ENCODE measurements around the gene IGBP1.

GRCh38 chrX:70139736-70140135, 6.5 kb downstream of the IGBP1 start:
- TF ChIP-seq POLR2AphosphoS5 (IDR thresholded peaks at IDR 0.05; ENCODE audit: low read depth, low read length) (no peak), TAF1 (IDR thresholded peaks at IDR 0.05; ENCODE audit: borderline replicate concordance, insufficient read depth, low read length) (no peak)
- TF ChIP-seq, protein P1, sequence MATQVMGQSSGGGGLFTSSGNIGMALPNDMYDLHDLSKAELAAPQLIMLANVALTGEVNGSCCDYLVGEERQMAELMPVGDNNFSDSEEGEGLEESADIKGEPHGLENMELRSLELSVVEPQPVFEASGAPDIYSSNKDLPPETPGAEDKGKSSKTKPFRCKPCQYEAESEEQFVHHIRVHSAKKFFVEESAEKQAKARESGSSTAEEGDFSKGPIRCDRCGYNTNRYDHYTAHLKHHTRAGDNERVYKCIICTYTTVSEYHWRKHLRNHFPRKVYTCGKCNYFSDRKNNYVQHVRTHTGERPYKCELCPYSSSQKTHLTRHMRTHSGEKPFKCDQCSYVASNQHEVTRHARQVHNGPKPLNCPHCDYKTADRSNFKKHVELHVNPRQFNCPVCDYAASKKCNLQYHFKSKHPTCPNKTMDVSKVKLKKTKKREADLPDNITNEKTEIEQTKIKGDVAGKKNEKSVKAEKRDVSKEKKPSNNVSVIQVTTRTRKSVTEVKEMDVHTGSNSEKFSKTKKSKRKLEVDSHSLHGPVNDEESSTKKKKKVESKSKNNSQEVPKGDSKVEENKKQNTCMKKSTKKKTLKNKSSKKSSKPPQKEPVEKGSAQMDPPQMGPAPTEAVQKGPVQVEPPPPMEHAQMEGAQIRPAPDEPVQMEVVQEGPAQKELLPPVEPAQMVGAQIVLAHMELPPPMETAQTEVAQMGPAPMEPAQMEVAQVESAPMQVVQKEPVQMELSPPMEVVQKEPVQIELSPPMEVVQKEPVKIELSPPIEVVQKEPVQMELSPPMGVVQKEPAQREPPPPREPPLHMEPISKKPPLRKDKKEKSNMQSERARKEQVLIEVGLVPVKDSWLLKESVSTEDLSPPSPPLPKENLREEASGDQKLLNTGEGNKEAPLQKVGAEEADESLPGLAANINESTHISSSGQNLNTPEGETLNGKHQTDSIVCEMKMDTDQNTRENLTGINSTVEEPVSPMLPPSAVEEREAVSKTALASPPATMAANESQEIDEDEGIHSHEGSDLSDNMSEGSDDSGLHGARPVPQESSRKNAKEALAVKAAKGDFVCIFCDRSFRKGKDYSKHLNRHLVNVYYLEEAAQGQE (IDR thresholded peaks at IDR 0.05; ENCODE audit: insufficient read depth in 1 of 2, low read depth in 2 of 2, low read length in 2 of 2) = no peak
